ENCODE measurements around the gene C1QA.

C1QA gene, protein sequence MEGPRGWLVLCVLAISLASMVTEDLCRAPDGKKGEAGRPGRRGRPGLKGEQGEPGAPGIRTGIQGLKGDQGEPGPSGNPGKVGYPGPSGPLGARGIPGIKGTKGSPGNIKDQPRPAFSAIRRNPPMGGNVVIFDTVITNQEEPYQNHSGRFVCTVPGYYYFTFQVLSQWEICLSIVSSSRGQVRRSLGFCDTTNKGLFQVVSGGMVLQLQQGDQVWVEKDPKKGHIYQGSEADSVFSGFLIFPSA

DNA sequence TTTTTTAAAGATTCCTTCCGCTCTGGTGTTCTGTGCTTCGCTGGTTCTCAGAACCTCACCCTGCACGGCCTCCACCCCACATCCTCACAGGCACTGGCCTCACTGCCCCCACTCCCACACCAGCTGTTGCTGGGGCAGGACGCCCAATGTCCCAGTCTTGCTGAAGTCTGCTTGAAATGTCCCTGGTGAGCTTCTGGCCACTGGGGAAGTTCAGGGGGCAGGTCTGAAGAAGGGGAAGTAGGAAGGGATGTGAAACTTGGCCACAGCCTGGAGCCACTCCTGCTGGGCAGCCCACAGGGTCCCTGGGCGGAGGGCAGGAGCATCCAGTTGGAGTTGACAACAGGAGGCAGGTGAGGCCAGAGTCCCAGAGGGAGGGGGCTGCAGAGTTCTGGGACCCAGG lies at the start of gene C1QA:
Gene C1QA, plus strand, starts transcription at position 276 of the 400 bp plus-strand sequence. CDS start 989 bp downstream, outside the sequence.
- no peak for DNase-seq (ENCODE audit: low read depth, low spot score)

DNA sequence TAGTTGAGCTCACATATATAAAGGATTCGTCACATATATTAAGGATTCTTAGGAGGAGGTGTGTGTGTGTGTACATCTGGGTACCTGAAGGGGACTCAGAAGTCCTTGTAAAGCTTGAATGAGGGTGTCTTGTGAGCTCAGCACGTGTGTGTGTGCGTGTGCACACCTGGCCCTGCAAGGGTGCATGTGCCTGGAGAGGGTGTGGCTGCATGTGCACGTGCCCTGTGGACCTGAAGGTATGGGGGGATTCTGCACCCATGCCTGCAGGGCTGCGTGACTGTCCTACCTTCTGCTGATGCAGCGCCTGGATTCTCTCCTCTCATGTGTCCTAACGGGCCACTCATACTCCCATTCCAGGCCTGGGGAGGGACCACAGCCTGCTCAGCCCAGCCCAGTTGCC lies 49.2 kb upstream of the C1QA start:
- no peak for DNase-seq (ENCODE audit: low read depth, low spot score)

DNA sequence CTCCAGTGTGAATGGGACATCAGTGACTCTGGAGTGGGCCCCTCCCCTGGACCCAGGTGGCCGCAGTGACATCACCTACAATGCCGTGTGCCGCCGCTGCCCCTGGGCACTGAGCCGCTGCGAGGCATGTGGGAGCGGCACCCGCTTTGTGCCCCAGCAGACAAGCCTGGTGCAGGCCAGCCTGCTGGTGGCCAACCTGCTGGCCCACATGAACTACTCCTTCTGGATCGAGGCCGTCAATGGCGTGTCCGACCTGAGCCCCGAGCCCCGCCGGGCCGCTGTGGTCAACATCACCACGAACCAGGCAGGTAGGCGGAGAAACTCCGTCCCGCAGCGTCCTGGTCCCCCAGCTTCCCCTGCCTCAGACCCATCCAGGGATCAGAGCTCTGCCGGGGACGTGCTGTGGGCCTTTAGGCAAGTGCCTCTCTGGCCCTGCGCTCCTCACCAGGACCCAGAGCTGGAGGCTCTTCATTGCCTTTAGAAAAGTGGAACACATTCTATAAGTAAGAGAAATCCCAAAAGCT lies 47.5 kb upstream of the C1QA start:
- no peak for DNase-seq (ENCODE audit: low read depth, low spot score)

DNA sequence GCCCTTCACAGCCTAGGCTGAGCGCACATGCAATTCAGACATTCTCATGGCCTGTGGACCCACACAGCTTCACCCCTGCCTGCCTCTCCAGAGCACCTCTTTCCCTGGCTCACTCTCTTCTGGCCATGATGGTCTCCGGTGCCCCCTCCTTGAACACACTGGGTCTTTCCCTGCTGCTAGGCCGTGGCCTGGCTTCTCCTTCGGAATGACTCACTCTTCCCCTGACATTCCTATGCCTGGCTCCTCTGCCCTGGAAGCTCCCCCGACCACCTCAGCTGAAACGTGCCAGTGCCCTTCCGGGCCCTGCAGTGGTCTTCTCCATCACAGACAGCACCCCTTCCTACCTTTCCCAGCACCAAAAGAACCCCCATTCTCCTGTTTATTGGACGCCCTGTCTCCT lies 44.9 kb upstream of the C1QA start:
- no peak for DNase-seq (ENCODE audit: low read depth, low spot score)

DNA sequence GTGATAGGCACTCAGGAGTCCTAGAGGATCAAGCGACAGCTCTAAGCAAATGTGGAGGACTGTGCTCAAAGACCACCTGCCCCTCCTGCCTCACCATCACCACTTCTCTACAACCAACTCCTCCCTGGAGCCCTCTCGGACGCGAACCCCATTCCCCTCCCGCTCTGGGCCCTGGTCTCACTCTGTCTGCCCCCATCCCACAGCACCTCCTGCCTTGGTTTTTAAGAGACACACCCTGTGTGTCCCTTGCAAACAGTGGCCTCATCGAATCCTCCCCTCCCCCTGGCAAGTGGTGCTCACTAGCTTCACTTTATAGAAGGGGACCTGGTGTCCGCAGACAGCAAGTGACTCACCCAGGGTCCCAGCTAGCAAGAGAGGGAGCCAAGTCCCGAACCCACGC lies 44.4 kb upstream of the C1QA start:
- no peak for DNase-seq (ENCODE audit: low read depth, low spot score)

DNA sequence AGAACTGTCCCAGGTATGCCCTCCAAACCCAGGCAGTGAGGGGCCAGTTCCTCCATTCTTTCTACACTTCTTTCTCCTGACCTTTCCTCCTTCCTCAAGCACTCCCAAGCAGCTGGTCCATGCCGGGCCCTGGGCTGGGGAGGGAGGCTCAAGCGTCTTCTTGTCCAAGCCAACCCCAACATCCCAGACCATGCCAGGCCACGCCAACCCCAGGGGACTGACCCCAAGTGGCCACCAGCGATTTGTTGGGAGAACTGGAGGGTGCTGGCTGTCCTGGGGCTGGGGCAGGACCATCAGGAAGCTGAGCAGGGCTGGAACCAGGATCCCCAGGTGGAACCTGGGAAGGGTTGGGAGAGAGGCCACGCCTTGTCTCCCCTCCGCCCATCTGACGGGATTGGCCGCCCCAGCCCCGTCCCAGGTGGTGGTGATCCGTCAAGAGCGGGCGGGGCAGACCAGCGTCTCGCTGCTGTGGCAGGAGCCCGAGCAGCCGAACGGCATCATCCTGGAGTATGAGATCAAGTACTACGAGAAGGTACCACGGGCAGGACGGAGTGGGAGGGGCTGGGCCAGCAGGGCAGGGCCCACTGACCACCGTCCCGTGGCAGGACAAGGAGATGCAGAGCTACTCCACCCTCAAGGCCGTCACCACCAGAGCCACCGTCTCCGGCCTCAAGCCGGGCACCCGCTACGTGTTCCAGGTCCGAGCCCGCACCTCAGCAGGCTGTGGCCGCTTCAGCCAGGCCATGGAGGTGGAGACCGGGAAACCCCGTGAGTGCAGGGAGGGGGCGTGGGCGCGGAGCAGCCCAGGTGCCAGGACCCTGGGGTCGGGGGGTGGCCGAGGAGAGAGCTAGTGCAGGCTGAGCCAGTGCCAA lies 43.3 kb upstream of the C1QA start:
- DNase-seq (ENCODE audit: low read depth, low spot score): no peak

DNA sequence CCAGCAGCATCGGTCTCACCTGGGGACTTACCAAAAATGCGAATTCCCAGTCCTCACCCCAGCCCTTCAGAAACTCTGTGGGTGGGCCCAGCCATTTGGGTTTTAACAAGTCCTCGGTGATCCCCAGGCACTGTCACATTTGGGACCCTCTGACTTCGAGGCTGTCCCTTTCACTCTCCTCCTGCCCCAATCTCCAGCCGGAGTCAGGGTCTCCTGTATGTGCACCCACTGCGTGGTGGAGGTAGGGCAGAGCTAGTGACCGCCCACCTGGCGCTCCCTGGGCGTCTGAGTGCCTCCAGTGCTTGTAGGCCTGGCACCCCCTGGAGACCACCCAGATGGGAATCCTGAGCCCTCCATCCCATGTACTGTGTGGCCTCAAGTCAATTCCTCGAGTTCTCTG lies 42.0 kb upstream of the C1QA start:
- no peak for DNase-seq (ENCODE audit: low read depth, low spot score)

DNA sequence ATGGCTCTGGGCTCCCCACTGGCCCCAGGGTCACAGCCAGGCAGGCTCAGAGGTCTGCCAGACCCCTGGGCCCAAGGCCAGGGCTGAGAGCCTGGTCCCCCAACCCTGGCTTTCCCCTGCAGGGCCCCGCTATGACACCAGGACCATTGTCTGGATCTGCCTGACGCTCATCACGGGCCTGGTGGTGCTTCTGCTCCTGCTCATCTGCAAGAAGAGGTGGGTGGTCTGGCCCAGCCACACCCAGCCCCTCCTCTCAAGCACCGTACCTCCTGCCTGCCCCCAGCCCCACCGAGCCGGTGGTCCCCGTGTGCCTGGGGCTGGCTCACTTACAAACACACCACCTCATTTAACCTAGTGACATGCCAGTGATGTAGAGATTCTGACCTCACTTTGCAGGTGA lies 41.3 kb upstream of the C1QA start:
- no peak for DNase-seq (ENCODE audit: low read depth, low spot score)

DNA sequence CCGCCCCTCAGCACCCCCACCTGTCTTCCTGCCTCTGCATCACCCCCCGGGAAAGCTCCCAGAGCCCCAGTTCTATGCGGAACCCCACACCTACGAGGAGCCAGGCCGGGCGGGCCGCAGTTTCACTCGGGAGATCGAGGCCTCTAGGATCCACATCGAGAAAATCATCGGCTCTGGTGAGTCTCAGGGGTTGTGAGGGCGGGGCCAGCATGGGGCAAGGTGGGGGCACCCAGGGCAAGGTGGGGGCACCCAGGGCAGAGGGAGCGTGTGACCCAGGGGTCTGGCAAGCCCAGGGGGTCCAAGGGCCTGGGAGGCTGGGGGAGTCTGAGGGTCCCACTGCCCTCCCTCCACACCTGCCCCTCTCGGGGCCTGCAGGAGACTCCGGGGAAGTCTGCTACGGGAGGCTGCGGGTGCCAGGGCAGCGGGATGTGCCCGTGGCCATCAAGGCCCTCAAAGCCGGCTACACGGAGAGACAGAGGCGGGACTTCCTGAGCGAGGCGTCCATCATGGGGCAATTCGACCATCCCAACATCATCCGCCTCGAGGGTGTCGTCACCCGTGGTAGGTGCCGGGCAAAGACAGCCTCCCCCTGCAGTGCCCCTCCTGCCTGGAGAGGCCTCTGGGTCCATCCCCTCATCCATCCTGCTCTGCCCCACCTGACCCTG lies 39.0 kb upstream of the C1QA start:
- no peak for DNase-seq (ENCODE audit: low read depth, low spot score)

DNA sequence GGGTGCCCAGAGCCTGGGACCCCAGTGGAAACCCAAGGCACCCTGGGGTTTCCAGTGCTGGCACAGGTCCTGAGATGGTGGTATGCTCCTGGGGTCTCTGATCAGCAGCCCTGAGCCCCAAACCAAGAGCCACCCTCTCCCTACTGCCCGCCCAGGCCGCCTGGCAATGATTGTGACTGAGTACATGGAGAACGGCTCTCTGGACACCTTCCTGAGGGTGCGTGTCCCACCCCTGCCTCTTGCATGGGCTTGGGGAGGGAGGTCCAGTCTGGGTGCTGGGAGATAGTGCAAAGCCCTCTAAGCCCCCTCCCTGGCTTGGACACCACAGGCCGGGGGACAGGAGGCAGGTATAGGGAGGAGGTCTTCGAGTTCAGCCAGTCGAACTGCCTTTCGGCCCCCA lies 38.4 kb upstream of the C1QA start:
- no peak for DNase-seq (ENCODE audit: low read depth, low spot score)

DNA sequence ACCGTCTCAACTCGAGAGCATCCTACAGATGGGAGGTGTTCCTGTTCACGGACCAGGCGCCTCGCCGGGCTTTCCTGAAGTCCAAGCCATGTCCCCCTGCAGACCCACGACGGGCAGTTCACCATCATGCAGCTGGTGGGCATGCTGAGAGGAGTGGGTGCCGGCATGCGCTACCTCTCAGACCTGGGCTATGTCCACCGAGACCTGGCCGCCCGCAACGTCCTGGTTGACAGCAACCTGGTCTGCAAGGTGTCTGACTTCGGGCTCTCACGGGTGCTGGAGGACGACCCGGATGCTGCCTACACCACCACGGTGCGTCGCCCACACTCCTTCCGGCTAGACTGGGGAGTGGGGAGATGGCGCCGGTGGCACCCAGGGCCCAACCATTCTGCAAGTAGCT lies 37.7 kb upstream of the C1QA start:
- no peak for DNase-seq (ENCODE audit: low read depth, low spot score)

DNA sequence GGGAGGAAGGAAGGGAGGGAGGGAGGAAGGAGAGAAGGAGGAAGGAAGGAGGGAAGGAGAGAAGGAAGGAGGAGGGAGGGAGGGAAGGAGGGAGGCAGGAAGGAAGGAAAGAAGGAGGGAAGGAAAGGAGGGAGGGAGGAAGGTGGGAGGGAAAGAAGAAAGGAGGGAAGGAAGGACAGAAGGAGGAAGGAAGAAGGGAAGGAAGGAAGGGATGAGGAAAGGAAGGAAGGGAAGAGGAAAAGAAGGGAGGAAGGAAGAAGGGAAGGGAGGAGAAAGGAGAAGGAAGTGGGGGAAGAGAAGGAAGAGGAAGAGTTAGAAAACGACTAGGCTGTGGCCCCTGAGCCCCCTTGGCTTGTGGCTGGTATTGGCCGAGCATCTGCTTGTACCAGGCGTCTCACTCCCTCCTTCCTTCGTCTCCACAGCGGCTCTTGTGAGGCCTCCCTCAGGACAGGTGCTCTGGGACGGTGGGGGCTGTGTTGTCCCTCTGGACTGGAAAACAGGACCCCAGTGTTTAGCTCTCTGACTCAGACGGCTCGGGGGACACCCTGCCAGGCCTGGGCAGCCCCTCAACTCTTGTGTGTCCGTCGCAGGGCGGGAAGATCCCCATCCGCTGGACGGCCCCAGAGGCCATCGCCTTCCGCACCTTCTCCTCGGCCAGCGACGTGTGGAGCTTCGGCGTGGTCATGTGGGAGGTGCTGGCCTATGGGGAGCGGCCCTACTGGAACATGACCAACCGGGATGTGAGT lies 36.2 kb upstream of the C1QA start:
- DNase-seq (ENCODE audit: low read depth, low spot score): no peak

DNA sequence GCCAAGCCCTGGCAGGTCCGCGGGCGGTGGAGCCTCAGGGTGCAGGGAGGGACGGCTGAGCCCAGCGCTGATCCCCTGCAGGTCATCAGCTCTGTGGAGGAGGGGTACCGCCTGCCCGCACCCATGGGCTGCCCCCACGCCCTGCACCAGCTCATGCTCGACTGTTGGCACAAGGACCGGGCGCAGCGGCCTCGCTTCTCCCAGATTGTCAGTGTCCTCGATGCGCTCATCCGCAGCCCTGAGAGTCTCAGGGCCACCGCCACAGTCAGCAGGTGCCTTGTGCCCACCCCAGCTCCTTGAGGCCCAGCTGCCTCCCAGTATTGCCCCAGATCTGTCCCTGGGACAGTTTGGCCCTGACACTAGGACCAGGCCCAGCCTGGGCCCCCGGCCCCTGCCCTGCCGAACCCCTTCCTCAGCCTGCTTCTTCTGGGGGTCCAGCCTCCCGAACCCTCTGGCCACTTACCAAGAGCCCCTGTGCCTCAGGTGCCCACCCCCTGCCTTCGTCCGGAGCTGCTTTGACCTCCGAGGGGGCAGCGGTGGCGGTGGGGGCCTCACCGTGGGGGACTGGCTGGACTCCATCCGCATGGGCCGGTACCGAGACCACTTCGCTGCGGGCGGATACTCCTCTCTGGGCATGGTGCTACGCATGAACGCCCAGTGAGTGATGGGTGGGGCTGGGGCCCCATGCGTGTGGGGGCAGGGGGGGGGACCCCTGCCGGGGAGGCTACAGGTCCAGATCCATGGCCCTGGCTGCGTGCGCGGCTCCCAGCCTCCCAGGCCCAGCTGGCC lies 35.4 kb upstream of the C1QA start:
- DNase-seq (ENCODE audit: low read depth, low spot score): no peak

DNA sequence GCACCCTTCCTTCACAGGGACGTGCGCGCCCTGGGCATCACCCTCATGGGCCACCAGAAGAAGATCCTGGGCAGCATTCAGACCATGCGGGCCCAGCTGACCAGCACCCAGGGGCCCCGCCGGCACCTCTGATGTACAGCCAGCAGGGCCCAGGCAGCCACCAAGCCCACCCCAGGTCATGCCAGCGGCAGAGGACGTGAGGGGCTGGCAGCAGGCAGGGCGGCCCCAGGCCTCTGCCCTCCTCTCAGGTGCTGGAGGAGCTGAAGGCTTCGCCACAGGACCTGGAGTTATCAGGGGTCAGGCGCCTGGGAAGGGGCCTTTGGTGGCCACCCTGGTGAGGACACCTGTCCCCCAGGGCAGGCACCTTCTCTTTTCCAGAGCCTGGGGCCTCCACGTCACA lies 34.8 kb upstream of the C1QA start:
- no peak for DNase-seq (ENCODE audit: low read depth, low spot score)

DNA sequence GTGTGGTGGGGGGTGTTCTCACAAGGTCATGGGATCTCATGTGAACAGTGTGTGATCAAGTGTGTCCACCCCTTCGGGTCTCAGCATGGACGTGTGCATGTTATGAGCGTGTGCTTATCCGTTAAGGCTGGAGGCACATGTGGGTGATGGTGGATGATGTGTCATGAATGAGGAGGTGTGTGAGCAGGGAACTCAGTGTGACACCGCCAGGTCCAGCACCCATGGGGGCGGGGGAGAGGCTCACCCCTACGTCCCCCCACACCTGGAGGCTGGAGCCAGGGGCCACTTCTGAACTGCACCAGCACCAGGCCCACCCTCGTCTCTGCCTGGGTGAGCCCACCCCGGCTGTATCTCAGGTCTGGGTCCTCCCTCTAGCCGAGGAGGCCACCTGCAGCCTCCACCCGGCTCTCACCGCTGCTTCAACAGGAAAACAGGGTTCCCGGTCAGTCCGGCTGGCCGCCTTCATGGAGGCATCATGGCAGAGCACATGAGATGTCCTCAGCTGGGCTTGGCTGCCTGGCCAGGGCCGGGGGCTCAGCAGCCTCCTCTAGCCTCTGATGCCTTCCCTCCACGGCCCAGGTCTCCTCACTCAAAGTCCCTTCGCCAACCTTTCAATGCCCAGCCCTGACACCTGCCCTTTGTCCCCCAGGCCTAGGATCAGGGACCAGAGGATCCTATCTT lies 34.2 kb upstream of the C1QA start:
- DNase-seq (ENCODE audit: low read depth, low spot score): no peak

DNA sequence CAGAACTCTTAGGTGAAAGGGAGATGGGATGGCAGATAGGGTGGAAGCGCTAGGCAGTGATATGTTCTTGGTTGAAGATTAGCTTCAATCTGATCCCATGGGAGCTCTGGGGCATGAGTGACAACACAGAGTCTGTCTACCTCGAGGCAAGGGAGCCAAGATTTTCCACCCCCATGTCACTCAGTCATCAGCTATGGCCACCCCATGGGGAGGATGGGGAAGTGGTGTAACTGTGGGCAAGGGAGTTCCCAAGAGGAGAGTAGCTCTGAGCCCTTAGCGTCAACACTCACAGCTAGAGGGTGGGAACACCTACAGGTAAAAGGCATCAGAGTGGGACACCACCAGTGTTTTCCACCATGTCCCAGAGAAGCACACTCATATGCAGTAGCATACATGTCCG lies 30.3 kb upstream of the C1QA start:
- DNase-seq (ENCODE audit: low read depth, low spot score): no peak

DNA sequence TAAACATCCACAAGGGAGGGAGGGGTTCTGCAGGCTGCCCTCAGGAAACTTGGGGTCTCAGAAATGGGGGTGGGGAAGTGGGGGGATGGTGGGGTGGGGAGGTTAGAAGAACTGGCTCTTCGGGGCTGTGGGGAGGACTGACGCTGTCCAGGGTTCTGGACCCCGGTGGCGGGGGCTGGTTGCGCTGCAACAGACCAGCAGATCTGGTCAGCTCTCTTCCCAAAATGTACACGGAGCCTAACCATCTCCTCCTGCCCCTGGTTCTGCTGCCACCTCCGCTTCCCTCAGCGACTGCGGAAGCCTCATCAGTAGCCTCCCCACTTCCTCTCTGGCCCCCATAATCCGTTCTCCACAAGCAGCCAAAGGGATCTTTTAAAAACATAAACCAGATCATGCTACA lies 29.3 kb upstream of the C1QA start:
- no peak for DNase-seq (ENCODE audit: low read depth, low spot score)

DNA sequence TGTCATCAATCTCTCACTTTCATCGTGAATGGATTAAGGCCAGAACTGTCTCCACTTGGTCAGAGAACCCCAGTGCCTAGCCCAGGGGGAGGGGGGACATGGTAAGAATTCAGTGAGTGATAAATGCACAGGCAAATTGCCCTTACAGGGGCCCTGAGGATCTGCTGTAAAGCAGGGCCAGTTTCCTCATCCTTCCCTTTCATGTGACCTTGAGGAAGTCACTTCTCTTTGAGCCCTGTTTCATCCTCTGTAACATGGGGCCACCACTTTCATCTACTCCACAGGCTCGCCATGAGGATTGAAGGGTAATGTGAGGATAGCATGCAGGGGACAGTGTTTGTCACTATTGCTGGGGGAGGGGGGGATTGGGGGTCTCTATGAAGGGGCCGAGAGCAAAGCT lies 28.1 kb upstream of the C1QA start:
- no peak for DNase-seq (ENCODE audit: low read depth, low spot score)

DNA sequence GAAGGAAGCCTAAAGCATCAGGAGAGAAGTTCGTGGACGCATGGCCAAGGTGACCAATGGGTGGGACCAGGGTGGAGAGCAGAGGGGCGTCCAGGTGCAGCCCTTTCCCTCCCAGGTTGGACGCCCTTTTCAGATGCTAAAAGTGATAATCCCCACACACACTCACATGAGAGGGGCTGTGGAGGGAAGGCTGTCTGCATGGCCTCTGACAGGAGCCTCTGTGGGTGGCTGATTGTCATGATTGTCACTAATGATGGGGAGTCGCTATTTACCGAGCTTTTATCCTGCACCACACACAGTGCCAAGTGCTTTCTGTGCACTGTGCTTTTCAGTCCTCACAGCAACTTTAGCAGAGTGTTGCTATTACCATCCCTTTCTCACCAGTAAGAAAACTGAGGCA lies 27.1 kb upstream of the C1QA start:
- no peak for DNase-seq (ENCODE audit: low read depth, low spot score)

DNA sequence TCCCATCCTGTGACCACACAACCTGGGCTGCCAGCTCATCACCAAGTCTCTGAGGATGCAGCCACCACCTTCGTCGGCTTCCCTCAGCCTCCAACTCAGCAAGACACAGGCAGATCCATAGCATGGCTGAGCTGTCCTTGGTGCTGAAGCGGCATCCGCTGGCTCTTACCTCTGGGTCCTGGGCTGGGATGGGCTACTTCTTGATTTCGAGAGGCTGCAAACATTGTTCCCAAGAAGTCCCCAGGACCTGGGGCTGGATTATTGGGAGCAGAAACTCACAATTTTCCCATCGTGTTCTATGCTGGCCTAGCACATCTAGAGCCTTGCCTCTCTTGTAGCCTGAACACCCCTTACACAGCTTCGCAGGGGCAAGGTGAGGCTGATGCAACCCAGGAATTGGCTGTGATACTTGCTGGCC lies 24.9 kb upstream of the C1QA start:
- peak; percentile 18 for DNase-seq (ENCODE audit: low read depth, low spot score)
